GM18858 (cell line): ENCODE results near the gene DPPA5.
"Not testable (repeated sequence)": the region's sequence is repeated elsewhere in the genome, so short reads cannot be mapped to it uniquely, and the experiment has no call there.

Source experiments
- ATAC-seq: cut with Tn5 transposase; IDR thresholded peaks from one replicate; pipeline ENCODE4 v1.9.1; 2021; ENCODE audit not compliant: unreplicated experiment

DPPA5 gene

DNA sequence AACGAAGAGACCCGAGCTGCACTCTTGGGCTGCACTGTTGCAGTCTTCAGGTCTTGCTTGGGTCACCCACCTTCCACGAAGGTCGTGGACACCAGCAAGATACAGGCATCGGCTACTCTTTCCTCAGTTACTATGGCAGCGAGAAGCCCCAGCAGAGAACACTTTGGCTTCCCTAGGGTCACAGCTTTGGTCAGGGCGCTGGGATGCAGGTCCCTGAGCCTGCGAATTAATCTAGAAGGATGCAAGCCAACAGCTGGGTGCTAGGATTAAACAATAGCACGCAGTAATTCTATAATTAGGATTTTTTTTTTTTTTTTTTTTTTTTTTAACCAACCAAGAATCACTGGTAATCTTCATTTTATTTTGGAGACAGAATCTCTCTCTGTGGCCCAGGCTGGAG is 10.5 kb upstream of the DPPA5 start:
- no peak for ATAC-seq

DNA sequence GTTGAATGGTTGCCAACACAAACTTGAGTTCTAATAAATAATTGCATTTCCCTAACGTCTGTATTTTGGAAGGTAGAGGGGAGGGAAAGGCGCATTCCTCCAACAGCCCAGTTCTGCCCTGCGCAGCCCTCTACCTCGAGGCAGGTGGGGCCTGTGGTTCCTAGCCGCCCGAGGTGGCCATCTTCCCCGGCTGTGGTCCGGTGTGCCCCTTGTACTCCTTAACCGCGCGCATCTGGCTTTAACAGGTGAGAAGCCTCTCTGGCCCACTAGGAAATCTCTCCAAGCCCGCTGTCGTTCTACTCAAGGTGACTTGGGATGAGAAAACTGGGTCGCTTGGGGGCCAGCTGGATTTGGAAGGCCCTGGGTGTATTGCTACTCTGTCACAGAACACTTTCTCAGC is 10.0 kb upstream of the DPPA5 start:
- no peak for ATAC-seq

DNA sequence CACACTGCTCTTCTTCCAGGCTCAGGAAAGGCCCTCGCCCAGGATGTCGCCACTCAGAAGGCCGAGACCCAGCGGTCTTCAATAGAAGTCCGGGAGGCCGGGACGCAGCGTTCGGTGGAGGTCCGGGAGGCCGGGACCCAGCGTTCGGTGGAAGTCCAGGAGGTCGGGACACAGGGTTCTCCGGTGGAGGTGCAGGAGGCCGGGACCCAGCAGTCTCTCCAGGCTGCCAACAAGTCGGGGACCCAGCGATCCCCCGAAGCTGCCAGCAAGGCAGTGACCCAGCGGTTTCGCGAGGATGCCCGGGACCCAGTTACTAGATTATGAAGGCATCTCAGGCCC is 9.4 kb upstream of the DPPA5 start:
- ATAC-seq: no peak

DNA sequence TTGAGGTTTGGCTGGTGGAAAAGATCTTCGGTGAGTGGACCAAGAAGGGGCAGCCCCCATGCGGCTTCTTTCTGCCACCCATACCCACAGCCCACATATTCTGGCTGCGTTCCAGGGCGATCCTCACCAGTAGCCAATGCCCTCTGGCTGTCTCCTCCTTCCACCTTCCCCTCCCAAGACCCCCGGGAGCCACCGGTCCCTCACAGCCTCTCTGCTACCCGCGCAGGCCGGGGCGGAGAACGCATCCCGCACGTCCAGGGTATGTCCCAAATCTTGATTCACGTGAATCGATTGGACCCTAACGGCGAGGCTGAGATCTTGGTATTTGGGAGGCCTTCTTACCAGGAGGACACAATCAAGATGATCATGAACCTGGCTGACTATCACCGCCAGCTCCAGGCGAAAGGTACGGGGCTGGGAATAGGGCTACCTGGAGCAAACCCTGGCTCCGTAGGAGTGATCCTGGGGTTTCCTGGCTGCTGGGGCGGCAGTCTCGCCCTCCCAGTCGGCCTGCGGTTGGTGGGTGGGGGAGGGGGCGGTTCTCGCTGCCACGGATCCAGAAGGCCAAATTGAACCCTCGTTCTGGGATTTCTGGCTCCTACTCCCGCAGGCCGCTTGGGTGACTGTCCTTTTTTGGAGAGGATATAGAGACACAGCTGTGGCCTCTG is 8.9 kb upstream of the DPPA5 start:
- no peak for ATAC-seq

DNA sequence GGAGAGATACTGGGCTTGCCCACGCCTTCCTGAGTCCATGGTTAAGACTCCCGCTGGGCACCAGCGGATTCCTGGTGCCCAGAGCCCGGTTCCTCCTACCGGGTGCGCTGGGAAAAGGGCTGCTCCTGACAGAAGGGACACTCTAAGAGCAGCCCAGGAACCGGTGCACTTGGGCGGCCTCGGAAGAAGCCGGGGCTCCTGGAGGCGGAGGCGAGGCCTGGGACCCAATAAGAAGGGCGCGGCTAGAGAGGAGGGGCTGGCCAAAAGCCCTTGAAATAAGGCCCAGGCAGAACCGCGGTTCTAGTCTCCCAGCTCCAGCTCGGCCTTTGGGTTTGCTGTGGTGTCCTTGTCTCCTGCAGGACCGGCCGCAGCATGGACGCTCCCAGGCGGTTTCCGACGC is 8.3 kb upstream of the DPPA5 start, which contains the start of gene KHDC3L:
Gene KHDC3L, plus strand, starts transcription at position 301 of the 400 bp plus-strand sequence. Its CDS starts 72 bp downstream, at position 373.
- no peak for ATAC-seq

DNA sequence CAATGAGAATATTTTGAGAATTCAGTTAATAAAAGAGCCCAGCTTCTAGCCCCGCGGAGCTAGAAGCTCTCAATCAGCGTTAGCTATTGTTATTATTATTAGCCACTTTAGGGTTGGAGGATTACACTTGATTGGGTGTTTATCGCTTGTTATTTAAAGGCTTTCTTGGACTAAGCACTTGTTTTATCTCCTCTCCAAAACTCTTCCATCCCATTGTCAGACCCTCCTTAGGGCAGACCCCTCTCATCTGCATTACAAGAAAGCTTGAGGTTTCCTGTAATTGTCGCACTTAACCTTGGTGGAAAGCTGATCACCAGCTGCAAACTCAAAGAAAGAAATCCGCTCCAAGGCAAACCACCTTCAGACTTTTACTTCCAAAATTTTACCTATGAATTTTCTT is 4.8 kb downstream of the DPPA5 start:
- no peak for ATAC-seq

DNA sequence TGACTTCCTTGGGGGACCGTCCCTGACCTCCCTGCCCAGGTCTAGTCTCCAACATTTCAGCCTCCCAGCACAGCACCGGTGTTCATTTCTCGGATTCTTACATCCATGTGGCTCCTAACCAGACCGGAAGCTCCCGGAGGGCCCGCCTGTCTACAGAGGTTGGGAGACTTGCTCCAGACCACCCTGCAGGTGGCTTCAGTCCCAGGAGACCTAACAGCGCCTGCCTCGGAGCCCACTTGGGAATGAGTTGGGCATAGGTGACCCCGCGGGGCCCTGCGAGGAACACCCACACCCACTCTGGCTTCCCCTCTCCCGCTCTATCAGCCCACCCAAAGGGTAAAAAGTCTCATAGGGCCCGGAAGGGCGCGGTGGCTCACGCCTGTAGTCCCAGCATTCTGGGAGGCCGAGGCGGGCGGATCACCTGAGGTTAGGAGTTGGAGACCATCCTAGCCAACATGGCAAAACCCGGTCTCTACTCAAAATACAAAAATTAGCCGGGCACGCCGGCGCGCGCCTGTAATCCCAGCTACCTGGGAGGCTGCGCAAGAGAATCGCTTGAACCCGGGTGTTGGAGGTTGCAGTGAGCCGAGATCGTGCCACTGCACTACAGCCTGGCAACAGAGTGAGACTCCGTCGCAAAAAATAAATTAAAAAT is 5.4 kb downstream of the DPPA5 start:
- ATAC-seq: no peak

DNA sequence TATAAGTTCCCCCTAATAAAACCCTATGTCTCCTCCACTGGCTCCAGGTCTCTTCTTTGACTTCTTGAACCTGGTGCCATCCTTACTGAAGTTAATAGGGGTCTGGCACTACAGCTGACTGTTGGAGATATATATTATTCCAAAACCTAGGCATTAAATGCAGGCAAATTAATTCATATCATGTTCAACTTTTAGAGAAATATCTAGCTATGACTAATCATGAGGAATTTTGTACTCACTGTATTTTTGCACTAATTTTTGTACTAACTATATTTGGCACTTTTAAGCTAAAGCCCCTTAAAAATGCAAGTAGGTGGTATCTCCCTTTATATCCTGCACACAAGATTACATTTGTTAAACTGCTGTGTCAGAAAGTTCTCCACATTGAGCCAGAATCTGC is 10.9 kb downstream of the DPPA5 start:
- ATAC-seq: no peak

DNA sequence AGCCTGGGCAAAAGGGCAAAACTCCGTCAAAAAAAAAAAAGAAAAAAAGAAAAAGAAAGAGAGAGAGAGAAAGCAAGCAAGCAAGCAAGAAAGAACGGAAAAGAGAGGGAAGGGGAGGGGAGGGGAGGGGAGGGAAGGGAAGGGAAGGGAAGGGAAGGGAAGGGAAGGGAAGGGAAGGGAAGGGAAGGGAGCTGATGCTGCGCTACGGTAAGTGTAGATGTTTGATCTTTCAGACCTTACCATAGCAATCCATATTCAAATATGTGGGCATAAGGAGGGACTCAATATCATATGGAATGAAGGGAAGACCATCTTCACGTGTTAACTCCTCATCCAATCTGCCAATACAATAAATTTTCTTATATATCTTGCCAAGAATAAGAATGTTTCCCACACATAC is 11.9 kb downstream of the DPPA5 start:
- no peak for ATAC-seq

DNA sequence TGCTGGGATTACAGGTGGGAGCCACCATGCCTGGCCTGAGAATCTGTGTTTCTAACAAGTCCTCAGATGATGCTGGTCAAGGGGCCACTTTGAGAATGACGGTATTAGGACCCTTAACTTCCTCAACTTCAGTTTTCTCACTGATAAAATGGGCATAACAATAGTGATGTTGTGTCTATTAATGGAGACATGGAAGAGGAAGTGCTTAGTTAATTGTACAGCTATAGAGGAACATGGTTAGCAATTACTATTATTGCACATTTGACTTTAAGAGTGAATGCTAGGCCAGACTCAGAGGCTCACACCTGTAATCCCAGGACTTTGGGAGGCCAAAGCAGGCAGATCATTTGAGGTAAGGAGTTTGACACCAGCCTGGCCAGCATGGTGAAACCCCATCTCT is 12.7 kb downstream of the DPPA5 start:
- no peak for ATAC-seq

DNA sequence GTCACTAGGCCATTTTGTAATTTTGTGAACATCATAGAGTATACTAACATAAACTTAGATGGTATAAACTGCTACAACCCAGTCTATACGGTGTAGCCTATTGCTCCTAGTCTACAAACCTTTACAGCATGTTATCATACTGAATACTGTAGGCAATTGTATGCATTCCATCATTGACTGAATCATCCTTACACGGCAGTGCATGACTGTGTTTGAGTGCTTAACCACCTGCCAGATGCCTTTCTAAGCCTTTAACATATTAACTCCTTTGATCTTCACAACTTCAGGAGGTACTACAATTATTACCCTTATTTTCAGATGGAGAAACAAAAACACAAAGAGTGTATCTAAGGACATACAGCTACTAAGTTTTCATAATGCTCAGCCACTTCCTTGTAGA is 14.0 kb downstream of the DPPA5 start:
- ATAC-seq: no peak

DNA sequence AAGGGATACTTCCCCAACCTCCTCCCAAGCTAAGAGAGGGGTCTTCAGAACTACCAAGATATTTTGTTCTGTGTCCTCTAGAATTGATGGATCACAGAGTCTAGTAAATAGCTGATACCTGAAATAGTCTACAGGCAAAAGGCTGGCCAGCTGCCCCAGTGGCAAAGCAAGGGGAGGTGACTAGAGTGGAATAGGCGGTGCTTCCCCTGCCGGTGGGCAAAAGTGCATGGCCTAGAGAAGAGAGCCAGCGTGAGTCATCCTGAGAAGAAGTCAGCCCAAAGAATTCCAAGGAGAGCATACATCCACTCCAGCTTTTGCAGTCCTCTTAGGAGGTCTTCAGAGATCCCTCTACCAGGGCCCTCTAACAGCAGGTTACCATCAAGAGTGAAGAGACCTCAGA is 14.7 kb downstream of the DPPA5 start:
- no peak for ATAC-seq

DNA sequence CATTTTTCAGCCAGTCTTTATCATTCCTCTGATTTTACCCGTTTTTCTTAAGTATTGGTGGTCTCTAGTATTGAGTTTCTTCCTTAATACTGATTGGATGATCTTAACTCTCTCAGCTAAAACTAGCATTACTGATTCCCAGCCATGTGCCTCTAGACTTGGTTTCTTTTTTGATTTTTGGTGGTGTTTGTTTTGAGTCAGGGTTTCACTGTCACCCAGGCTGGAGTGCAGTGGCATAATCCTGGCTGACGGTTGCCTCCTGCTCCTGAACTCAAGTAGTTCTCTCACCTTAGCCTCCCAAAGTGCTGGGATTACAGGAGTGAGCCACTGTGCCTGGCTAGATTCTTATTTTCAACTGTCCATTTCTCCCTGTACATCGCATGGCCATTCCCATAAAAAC is 24.9 kb downstream of the DPPA5 start:
- ATAC-seq: peak; percentile 68

DNA sequence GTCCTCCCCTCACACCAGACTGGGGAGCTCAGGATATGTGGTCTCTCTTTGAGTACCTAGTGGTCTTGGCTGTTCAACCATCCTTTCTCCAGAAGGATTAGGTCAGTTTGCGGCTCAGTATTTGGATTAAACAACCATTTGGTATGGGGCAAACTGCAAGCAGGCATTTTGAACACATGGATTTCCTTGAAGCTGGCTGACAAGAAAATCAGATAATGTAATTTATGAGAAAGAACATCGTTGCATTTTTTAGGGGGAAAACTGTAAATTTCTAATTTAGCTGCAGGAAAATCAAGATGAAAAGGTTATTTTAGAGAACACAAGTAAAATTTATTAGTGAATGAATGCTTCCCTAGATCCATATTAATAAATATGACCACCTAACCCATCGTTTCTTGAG is 25.3 kb downstream of the DPPA5 start:
- ATAC-seq: no peak

DNA sequence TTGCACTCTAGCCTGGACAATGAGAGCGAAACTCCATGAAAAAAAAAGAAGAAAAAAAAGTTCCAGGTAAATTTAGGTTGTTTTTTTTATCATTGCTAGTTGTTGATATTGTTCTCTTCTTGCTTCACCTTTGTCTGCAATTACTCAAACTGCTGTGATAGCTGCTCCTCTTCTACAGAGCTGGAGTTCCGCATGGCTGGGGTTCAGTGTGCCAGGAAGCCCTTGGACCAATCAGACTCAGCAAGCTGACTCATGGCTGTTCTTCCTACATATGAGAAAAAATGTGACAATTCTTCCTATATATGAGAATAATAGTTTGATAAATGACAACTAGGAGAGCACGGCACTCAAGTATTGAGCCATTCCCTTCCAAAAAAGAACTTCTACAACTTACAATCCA is 28.4 kb downstream of the DPPA5 start:
- ATAC-seq: no peak

DNA sequence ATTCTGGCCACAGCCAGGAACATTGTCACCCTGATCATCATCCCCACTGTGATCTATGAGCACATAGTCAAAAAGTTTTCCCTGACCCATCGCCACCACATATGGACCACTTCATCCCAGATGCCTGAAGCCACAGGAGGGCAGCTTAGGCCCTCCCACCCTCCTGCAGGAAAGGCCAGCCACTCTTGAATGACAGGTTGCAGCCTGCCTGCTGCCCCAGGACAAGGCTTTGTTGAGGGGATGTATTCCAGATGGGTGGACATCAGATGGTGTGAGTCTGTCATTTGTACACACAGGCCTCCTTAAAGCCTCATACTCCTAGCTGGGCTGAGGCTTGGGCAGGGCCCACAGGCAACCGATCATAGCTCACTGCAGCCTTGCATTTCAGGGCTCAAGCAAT is 30.8 kb downstream of the DPPA5 start:
- no peak for ATAC-seq

DNA sequence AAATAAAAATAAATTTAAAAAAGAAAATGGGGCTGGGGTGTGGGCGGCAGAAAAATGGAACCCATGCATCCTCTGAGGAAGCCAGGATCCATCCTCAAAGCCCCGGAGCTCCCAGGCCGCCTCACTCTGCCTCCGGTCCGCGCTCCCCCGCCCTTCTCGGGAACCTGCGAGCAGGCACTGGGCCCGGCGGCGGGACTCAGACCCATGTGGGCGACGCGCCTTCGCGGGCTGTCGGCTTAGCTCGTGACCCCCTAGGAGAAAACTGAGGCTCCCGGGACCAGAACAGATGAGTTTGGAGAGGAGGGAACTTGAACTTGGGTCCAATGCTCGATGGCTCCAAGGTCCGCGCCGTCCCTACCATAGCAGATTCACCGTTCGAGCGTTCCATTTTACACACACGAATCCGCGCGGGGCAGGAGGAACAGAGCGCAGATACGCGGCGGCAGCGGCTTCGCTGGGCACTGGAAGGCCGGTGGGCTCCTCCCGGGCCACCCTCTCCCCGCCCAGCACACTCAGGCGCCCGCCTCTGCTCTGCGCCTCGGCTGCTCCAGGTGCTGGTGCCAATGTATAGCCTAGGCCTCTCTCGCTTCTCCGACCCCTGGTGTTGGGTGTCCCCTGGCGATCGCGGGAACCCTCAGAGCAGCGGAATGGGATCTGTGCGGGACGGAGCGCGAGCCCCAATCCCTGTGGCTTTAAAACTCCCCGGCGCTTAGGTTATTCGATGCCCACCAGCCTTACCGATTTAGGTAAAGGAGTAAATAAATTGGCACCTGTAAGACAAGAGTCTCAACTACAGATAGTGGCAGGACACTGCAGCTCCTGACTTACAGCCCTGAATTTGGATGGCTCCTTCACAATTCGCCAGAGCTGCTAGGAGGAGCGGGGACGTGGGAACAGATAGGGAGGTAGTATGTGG is 39.2 kb downstream of the DPPA5 start:
- ATAC-seq: no peak

DNA sequence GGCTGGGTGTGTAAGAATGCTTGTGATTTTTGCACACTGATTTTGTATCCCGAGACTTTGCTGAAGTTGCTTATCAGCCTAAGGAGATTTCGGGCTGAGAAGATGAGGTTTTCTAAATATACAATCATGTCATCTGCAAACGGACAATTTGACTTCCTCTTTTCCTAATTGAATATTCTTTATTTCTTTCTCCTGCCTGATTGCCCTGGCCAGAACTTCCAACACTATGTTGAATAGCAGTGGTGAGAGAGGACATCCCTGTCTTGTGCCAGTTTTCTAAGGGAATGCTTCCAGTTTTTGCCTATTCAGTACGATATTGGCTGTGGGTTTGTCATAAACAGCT is 43.6 kb downstream of the DPPA5 start:
- not testable (repeated sequence) for ATAC-seq

DNA sequence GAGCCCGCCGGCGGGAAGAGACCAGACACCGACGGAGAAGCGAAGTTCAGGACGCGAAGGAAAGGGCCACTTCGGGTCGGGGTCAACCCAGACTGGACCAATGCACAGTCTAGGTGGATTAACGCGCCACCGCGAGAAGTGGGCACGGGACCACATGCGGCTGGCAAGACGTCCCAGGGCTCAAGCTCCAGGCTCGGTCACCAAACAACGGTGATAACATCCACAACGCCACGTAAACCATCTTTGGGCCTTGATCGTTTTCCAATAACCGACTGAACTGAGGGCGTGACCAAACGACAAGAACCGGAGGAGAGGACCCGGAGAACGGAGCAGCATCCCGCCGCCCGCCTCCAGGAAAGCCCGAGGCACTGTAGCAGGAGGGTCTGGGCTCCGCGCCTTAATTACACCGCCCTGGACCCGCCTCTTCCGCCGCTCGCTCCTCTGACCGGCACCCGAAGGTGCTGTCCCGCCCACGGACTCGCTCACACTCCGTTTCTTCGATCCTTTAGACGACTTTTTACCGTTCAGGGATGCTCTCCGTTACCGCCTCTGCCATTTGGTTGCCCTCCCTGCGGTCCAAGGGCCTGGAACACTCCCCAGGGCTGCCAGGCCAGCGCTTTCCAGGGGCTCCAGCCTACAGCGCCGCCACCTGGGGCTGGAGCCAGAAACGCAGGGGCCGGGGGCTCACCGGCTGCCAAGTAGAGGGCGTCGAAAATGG is 44.1 kb downstream of the DPPA5 start:
- peak; percentile 95 for ATAC-seq

DNA sequence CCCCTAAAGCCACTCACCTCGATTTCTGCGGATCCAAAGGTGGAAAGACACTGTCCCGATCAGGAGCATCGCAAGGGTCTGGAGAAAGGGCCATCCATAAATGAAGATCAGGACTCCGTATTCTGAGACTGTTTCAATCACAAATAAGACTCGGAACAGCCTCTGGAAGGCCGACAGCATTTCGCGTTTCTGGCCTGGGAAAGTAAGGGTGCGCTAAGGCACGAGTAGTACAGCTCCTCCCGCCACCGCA is 44.6 kb downstream of the DPPA5 start:
- ATAC-seq: no peak

DNA sequence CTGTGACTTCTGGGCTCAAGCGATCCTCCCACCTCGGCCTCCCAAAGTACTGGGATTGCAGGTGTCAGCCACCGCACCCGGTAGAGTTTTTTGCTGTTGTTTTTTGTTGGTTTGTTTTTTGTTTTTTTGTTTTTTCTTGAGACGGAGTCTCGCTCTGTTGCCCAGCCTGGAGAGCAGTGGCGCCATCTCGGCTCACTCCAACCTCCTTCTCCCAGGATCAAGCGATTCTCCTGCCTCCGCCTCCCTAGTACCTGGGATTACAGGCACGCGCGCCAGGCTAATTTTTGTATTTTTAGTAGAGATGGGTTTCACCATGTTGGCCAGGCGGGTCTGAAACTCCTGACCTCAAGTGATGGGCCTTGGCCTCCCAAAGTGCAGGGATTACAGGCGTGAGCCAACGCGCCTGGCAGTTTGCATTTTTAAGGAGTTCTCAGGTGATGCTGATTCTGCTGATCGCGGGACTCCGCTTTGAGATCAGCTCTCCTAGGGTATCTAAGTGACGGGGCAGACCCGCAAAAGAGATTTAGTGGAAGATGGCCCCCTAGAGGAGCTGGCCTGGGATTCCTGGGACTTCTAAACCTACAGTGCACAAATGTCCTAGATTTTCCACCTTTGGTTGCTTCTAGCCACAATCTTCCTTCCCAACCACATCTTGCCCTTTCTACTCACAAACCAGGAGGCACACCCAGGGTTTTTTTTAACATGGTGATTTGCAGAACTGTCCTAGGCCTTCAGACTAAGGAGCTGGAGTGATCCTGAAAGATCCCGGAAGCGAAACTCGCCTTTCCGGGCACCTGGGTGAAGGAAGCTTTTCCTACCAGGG is 45.2 kb downstream of the DPPA5 start:
- no peak for ATAC-seq
